GM23248 (cell line): ENCODE results near the gene MAGEA9. TPM values are rescaled to one million over a fixed set of nuclear protein-coding genes. Genes with fewer than 3 reads are reported as not detected.

Source experiments
- DNase-seq: peaks from one replicate; pipeline ENCODE4 v3.0.0-alpha.2; 2015
- H2AFZ ChIP-seq: fragments of 200-600 bp; sonication (generic); 2 replicates; pipeline ENCODE4 v1.6.1; 2016; ENCODE audit warnings: antibody characterized with exemption
- H3F3A ChIP-seq: fragments of 200-600 bp; sonication (generic); 2 replicates; pipeline ENCODE4 v1.6.1; 2016; ENCODE audit warnings: mild to moderate bottlenecking, antibody characterized with exemption, mixed run types; ENCODE audit not compliant: insufficient read depth
- H3K27ac ChIP-seq: fragments of 200-600 bp; sonication (generic); 2 replicates; pipeline ENCODE4 v1.5.1; 2016; ENCODE audit warnings: mild to moderate bottlenecking
- H3K27me3 ChIP-seq: fragments of 200-600 bp; sonication (generic); replicated peaks from 2 replicates; pipeline ENCODE4 v1.6.1; 2016; ENCODE audit warnings: mild to moderate bottlenecking; ENCODE audit not compliant: insufficient read depth
- H3K36me3 ChIP-seq: fragments of 200-600 bp; sonication (generic); 2 replicates; pipeline ENCODE4 v1.6.1; 2016; ENCODE audit warnings: low read depth, mild to moderate bottlenecking
- H3K4me1 ChIP-seq: fragments of 200-600 bp; sonication (generic); 2 replicates; pipeline ENCODE4 v1.6.1; 2016; ENCODE audit warnings: mild to moderate bottlenecking; ENCODE audit not compliant: insufficient read depth
- H3K4me2 ChIP-seq: fragments of 200-600 bp; sonication (generic); one replicate; pipeline ENCODE4 v1.6.1; 2016; ENCODE audit warnings: mild to moderate bottlenecking; ENCODE audit not compliant: unreplicated experiment
- H3K4me3 ChIP-seq: fragments of 200-600 bp; sonication (generic); 2 replicates; pipeline ENCODE4 v1.5.1; 2016; ENCODE audit warnings: mild to moderate bottlenecking
- H3K79me2 ChIP-seq: fragments of 200-600 bp; sonication (generic); 2 replicates; pipeline ENCODE4 v1.6.1; 2016; ENCODE audit warnings: mild to moderate bottlenecking; ENCODE audit not compliant: insufficient read depth
- H3K9ac ChIP-seq: fragments of 200-600 bp; sonication (generic); 2 replicates; pipeline ENCODE4 v1.6.1; 2016; ENCODE audit warnings: mild to moderate bottlenecking
- H3K9me2 ChIP-seq: fragments of 200-600 bp; sonication (generic); 2 replicates; pipeline ENCODE4 v1.6.1; 2016; ENCODE audit warnings: mixed run types, mild to moderate bottlenecking, moderate library complexity; ENCODE audit not compliant: insufficient read depth
- H3K9me3 ChIP-seq: fragments of 200-600 bp; sonication (generic); one replicate; pipeline ENCODE4 v1.6.1; 2017; ENCODE audit warnings: low read depth
- H4K20me1 ChIP-seq: fragments of 200-600 bp; sonication (generic); 2 replicates; pipeline ENCODE4 v1.6.0; 2016; ENCODE audit not compliant: insufficient read depth
- EZH2 ChIP-seq: fragments of 200-600 bp; sonication (generic); IDR thresholded peaks from 2 replicates; pipeline ENCODE4 v1.6.1; 2018; ENCODE audit warnings: antibody characterized with exemption, mild to moderate bottlenecking; ENCODE audit not compliant: insufficient read depth, poor library complexity, severe bottlenecking
- EZH2phosphoT487 ChIP-seq: fragments of 200-600 bp; sonication (generic); IDR thresholded peaks from 2 replicates; pipeline ENCODE4 v1.6.1; 2018; ENCODE audit warnings: antibody characterized with exemption, moderate library complexity, mild to moderate bottlenecking, low read depth; ENCODE audit not compliant: insufficient read depth
- in situ Hi-C: fragments of 300-500 bp; cut with MboI; formaldehyde crosslinking; loops from 2 replicates; pipeline ENCODE4 v1.15.0; 2020
- polyA plus RNA-seq: library from polyadenylated mRNA; unstranded; fragments of >200 nt; fragmentation: Nextera tagmentation; extraction: Ambion mirVana; gene quantifications from 2 replicates; pipeline ENCODE4 v1.2.1, GENCODE V29; 2016
- small RNA-seq: library from RNA; depleted of rRNA; stranded (forward); fragments of <200 nt; gene quantifications from one replicate; pipeline ENCODE3, GENCODE V24; 2014; ENCODE audit warnings: low read depth, low replicate concordance
- total RNA-seq: library from RNA; depleted of rRNA; stranded (reverse); fragments of >200 nt; shearing (Covaris generic); gene quantifications from 2 replicates; pipeline ENCODE4 v1.2.3, GENCODE V29; 2014; rRNA removed

The MAGEA9 gene
- total and polyA plus RNA-seq, 2 experiments from 2014 or later: not detected

- no peak overlapping the region for H3K9ac ChIP-seq
- H3K79me2 ChIP-seq: no peaks in the 10 kb centered on the region
- no peaks in the 10 kb centered on the region for H3K27me3 ChIP-seq
- in situ Hi-C loops: no loop called here
- H2AFZ ChIP-seq: no peak overlapping the region
- no peak overlapping the region for H3K4me2 ChIP-seq
- H3K9me2 ChIP-seq: no peaks in the 10 kb centered on the region
- H3K27ac ChIP-seq: no peak overlapping the region
- H3K9me3 ChIP-seq: no peaks in the 10 kb centered on the region
- no peak for DNase-seq
- no peaks in the 10 kb centered on the region for H3K36me3 ChIP-seq
- H3K4me1 ChIP-seq: no peaks in the 10 kb centered on the region
- TF ChIP-seq EZH2phosphoT487: no peak
- TF ChIP-seq EZH2: no peak
- H3K4me3 ChIP-seq: no peak overlapping the region
- H4K20me1 ChIP-seq: no peaks in the 10 kb centered on the region
- H3F3A ChIP-seq: no peaks in the 10 kb centered on the region
These were observed 55.4 kb downstream of the MAGEA9 start for GRCh38 chrX:149837167-149837566.

Small RNA genes lying within 50 kb of the gene (small RNA-seq; reads per million reads assigned to genes)
- gene AC244098.1 (not detected), gene AC244098.2 (not detected), gene AC244098.3 (not detected)

Other genes with a start within 250 kb of the MAGEA9 start
- 10.4 and 10.6 TPM in 2 replicates for gene EOLA1, start 240.9 kb upstream of the MAGEA9 start, total RNA-seq
- gene EOLA1, start 240.9 kb upstream of the MAGEA9 start, polyA plus RNA-seq: 12.0 and 12.3 TPM in 2 replicates
- not detected in 2 replicates for gene HSFX3, start 232.0 kb upstream of the MAGEA9 start, total RNA-seq
- not detected in 2 replicates for gene HSFX3, start 232.0 kb upstream of the MAGEA9 start, polyA plus RNA-seq
- not detected in 2 replicates for gene MAGEA9B, start 194.5 kb upstream of the MAGEA9 start, total RNA-seq
- gene MAGEA9B, start 194.5 kb upstream of the MAGEA9 start, polyA plus RNA-seq: not detected in 2 replicates
- 0.43 TPM in 1 of 2 replicates, not detected in the other for gene HSFX2, start 186.6 kb upstream of the MAGEA9 start, total RNA-seq
- gene HSFX2, start 186.6 kb upstream of the MAGEA9 start, polyA plus RNA-seq: not detected in 2 replicates
- 14.0 and 14.7 TPM in 2 replicates for gene TMEM185A, start 150.1 kb upstream of the MAGEA9 start, total RNA-seq
- 13.6 and 15.3 TPM in 2 replicates for gene TMEM185A, start 150.1 kb upstream of the MAGEA9 start, polyA plus RNA-seq
- gene MAGEA11, start 69.9 kb upstream of the MAGEA9 start, total RNA-seq: not detected in 2 replicates
- not detected in 2 replicates for gene MAGEA11, start 69.9 kb upstream of the MAGEA9 start, polyA plus RNA-seq
- gene HSFX1, start 7.9 kb upstream of the MAGEA9 start, total RNA-seq: 0.25 and 0.65 TPM in 2 replicates
- gene HSFX1, start 7.9 kb upstream of the MAGEA9 start, polyA plus RNA-seq: 0.09 TPM in 1 of 2 replicates, not detected in the other
- not detected in 2 replicates for gene MAGEA8, start 99.3 kb downstream of the MAGEA9 start, total RNA-seq
- not detected in 2 replicates for gene MAGEA8, start 99.3 kb downstream of the MAGEA9 start, polyA plus RNA-seq
- gene HSFX4, start 147.6 kb downstream of the MAGEA9 start, total RNA-seq: not detected in 2 replicates
- gene HSFX4, start 147.6 kb downstream of the MAGEA9 start, polyA plus RNA-seq: not detected in 2 replicates
- 24.7 and 28.1 TPM in 2 replicates for gene EOLA2, start 156.6 kb downstream of the MAGEA9 start, total RNA-seq
- gene EOLA2, start 156.6 kb downstream of the MAGEA9 start, polyA plus RNA-seq: 45.2 and 48.2 TPM in 2 replicates